ENCODE measurements around the gene RTKN. TPM values are rescaled to one million over a fixed set of nuclear protein-coding genes. Genes with fewer than 3 reads are reported as not detected.

RTKN gene
- total and polyA plus RNA-seq, 11 donors = 10.9 to 27.6 (median 16.6) TPM

GRCh38 chr2:74429487-74430451, 12.0 kb downstream of the RTKN start:
- DNase-seq (no peak), ATAC-seq (no peak)
- Histone ChIP-seq H3K9me3 (no peaks in the 10 kb centered on the region), H3K27ac (no peak overlapping the region), H3K4me3 (no peak overlapping the region), H3K36me3 (peaks cover 0 to 78% (median 68%) of the 10 kb centered on the region in 9 donors), H3K27me3 (no peaks in the 10 kb centered on the region), H3K4me1 (no peaks in the 10 kb centered on the region)
- TF ChIP-seq, protein P1, sequence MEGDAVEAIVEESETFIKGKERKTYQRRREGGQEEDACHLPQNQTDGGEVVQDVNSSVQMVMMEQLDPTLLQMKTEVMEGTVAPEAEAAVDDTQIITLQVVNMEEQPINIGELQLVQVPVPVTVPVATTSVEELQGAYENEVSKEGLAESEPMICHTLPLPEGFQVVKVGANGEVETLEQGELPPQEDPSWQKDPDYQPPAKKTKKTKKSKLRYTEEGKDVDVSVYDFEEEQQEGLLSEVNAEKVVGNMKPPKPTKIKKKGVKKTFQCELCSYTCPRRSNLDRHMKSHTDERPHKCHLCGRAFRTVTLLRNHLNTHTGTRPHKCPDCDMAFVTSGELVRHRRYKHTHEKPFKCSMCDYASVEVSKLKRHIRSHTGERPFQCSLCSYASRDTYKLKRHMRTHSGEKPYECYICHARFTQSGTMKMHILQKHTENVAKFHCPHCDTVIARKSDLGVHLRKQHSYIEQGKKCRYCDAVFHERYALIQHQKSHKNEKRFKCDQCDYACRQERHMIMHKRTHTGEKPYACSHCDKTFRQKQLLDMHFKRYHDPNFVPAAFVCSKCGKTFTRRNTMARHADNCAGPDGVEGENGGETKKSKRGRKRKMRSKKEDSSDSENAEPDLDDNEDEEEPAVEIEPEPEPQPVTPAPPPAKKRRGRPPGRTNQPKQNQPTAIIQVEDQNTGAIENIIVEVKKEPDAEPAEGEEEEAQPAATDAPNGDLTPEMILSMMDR (IDR thresholded peaks at IDR 0.05) = no peak
- TF ChIP-seq POLR2A (IDR thresholded peaks at IDR 0.05) = no peak
- WGBS, 4 donors = 91 to 94% (median 92%) methylated on average over 15 to 18 of the region's 18 CpGs
- intact Hi-C loops (cut with DNase I) = no loop called here

- H3K27ac ChIP-seq = no peak overlapping the region
- H3K4me1 ChIP-seq = no peaks in the 10 kb centered on the region
- TF ChIP-seq, protein P1 (IDR thresholded peaks at IDR 0.05) = no peak
- no peak for TF ChIP-seq POLR2A (IDR thresholded peaks at IDR 0.05)
- H3K36me3 ChIP-seq = peaks cover 0 to 79% (median 67%) of the 10 kb centered on the region in 9 donors
- H3K4me3 ChIP-seq = no peak overlapping the region
- no peaks in the 10 kb centered on the region for H3K27me3 ChIP-seq
- intact Hi-C loops (cut with DNase I) = no loop called here
- 70 to 81% (median 74%) methylated on average over 5 of the region's 5 CpGs for WGBS, 4 donors
- DNase-seq (no peak), ATAC-seq (no peak)
- H3K9me3 ChIP-seq = no peaks in the 10 kb centered on the region
Measured at GRCh38 chr2:74428675-74429074, 13.1 kb downstream of the RTKN start.

- intact Hi-C loops (cut with DNase I) = no loop called here
- ATAC-seq = no peak
- 88 to 92% (median 89%) methylated on average over 3 of the region's 3 CpGs for WGBS, 4 donors
- peaks cover 0 to 79% (median 67%) of the 10 kb centered on the region in 9 donors for H3K36me3 ChIP-seq
- no peaks in the 10 kb centered on the region for H3K9me3 ChIP-seq
- no peaks in the 10 kb centered on the region for H3K27me3 ChIP-seq
- no peak overlapping the region for H3K27ac ChIP-seq
- DNase-seq = no peak
- H3K4me3 ChIP-seq = no peak overlapping the region
- no peaks in the 10 kb centered on the region for H3K4me1 ChIP-seq
- TF ChIP-seq, protein P1 (IDR thresholded peaks at IDR 0.05) = no peak
- no peak for TF ChIP-seq POLR2A (IDR thresholded peaks at IDR 0.05)
Measured at GRCh38 chr2:74427551-74427950, 14.2 kb downstream of the RTKN start.

- Histone ChIP-seq H3K4me1 (peaks cover 0 to 10% (median 5%) of the 10 kb centered on the region in 12 donors), H3K9me3 (no peaks in the 10 kb centered on the region), H3K27ac (no peak overlapping the region), H3K27me3 (no peaks in the 10 kb centered on the region), H3K36me3 (peaks cover 0 to 66% (median 55%) of the 10 kb centered on the region in 9 donors), H3K4me3 (no peak overlapping the region)
- 78 to 84% (median 82%) methylated on average over 11 to 14 of the region's 14 CpGs for WGBS, 4 donors
- no peak for ATAC-seq
- DNase-seq = no peak
- TF ChIP-seq, protein P1 (IDR thresholded peaks at IDR 0.05) = no peak
- no peak for TF ChIP-seq POLR2A (IDR thresholded peaks at IDR 0.05)
- intact Hi-C loops (cut with DNase I) = no loop called here
Measured at GRCh38 chr2:74426181-74426758, 15.5 kb downstream of the RTKN start.

Measured in heart left ventricle (tissue), 16 donors.